22Rv1 (cell line): ENCODE results near the gene PCBP2.

ENCODE experiments used
- H3K27ac ChIP-seq: fragments of 450-650 bp; 2 replicates; pipeline ENCODE4 v1.5.1; 2017
- CTCF ChIP-seq: fragments of 450-650 bp; IDR thresholded peaks from 2 replicates; pipeline ENCODE4 v1.5.1; 2017; ENCODE audit warnings: mild to moderate bottlenecking
- ZFX ChIP-seq: fragments of 450-650 bp; IDR thresholded peaks from 2 replicates; pipeline ENCODE4 v1.6.1; 2017; ENCODE audit warnings: antibody characterized with exemption, borderline replicate concordance

PCBP2 gene

GRCh38 chr12:53461591-53461990, 9.7 kb downstream of the PCBP2 start:
- TF ChIP-seq CTCF: no peak
- TF ChIP-seq ZFX: no peak
- H3K27ac ChIP-seq: no peak overlapping the region

GRCh38 chr12:53462935-53463334, 11.0 kb downstream of the PCBP2 start:
- no peak for TF ChIP-seq ZFX
- TF ChIP-seq CTCF: no peak
- peak overlapping the region; percentile 19; the same call in 1 of the 2 replicates for H3K27ac ChIP-seq

GRCh38 chr12:53463802-53464560, 12.1 kb downstream of the PCBP2 start:
- H3K27ac ChIP-seq: no peak overlapping the region
- TF ChIP-seq ZFX (no peak), CTCF (no peak)

DNA sequence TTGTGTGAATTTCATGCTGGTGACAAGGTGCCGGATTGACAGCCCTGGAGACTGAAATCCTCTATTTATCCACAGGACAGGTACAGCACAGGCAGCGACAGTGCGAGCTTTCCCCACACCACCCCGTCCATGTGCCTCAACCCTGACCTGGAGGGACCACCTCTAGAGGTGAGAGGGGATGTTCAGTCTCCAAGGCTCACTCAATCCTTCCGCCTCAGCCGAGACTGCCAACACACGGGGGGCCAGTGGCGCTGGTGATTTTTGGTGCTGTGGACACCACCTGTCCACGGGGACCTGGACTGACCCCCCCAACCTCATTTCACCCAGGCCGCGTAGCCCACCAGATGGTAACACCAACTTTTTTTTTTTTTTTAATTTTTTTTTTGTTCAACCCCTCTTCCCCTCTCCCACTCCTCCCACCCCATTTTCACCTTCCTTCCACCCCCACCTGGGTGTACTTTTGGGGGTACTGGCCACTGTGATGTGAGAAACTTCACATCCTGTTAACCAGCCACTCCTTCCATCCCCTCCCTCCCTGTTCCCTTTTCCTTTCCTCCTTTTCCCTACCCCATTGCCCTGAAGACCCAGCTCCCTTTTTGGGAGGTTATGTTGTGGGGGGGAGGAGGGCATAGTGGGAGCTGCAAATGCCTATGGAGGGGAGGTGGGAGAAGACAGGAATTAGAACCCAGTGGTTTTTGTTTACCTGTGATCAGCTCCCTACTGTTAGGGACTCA, 12.9 kb downstream of the PCBP2 start:
- TF ChIP-seq ZFX (no peak), CTCF (no peak)
- 0 out of 2 replicates have a peak overlapping the region, but pooled peaks have one; percentile 3 for H3K27ac ChIP-seq

DNA sequence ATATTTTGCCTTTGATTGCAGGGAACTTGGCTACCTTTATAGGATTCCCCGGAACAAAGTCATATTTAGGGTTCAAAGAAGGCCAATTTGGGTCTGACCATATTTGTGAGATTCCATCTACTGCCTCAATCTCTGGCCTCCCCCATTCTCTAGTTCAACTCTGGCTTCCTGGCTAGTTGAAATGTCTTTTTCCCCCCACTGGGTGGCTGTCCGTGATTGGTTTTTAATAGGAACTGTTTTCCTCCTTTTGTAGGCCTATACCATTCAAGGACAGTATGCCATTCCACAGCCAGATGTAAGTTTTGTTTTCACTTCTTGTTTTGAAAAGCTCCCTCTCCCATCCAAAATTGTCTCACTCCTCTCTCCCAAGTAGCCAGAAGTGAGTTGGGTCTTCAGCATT, 13.8 kb downstream of the PCBP2 start:
- TF ChIP-seq ZFX (no peak), CTCF (no peak)
- H3K27ac ChIP-seq: 0 out of 2 replicates have a peak overlapping the region, but pooled peaks have one; percentile 3

DNA sequence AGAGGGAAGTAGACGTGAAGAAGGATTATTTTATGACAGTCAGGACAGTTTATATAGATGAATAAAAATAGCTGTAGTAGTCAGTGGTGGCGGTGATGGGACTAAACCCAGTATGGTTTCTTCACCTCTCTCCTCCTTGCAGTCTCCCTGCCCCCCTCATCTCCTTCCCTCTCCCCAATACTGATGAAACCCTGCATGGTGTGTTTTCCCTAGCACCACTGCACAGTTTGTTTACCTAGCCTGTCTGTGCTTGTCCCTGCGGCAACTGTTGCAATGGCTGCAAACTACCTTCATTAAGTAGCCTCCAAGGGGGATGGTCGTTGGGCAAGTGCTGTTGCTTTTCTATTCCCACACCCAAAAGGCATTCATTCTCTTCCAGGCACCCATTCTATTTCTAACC, 14.7 kb downstream of the PCBP2 start:
- TF ChIP-seq CTCF (no peak), ZFX (no peak)
- H3K27ac ChIP-seq: no peak overlapping the region; the same call in 1 of the 2 replicates

DNA sequence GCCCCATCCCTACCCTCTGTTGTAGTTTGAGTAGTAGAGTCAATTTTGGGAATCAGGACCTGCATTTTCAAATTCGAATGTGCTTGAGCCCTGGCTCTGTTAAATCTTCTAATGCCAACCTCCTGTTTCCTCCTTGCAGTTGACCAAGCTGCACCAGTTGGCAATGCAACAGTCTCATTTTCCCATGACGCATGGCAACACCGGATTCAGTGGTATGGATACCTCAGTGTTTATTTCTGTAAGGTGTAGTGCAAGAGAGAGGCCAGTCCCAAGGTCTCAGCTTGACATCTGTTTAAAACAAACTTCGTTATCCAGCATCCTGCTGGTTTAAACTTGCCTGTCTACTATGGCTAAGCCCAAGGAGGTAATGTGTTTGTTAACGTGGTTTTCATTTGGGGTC, 15.2 kb downstream of the PCBP2 start:
- no peak overlapping the region; the same call in 1 of the 2 replicates for H3K27ac ChIP-seq
- no peak for TF ChIP-seq CTCF
- TF ChIP-seq ZFX: no peak
